H1 (cell line): ENCODE data around the gene INPP5A. TPM values are rescaled to one million over a fixed set of nuclear protein-coding genes. Genes with fewer than 3 reads are reported as not detected.

Source experiments
- CTCF ChIA-PET: fragments of 300-600 bp; sonication (Branson Sonifier 250); formaldehyde crosslinking; loops from one replicate; lab custom pipeline; 2021; ENCODE audit not compliant: partially characterized antibody; lab: Charles Lee
- POLR2A ChIA-PET: fragments of 300-600 bp; sonication (Branson Sonifier 250); formaldehyde crosslinking; loops from one replicate; lab custom pipeline; 2021; ENCODE audit warnings: inconsistent platforms; ENCODE audit not compliant: partially characterized antibody; lab: Charles Lee
- DNase-seq, 2 experiments: peaks; one replicate each; pipeline versions ENCODE4 v3.0.0 to v3.0.0-alpha.2; 2010 to 2022; ENCODE audit warnings: low spot score in 2 of 2, low read depth in 1 of 2, mixed read lengths in 1 of 2
- FAIRE-seq: peaks from 2 replicates; lab custom pipeline; 2011; peaks lifted over from hg19 to GRCh38; lab: Jason Lieb, UNC
- H2AFZ ChIP-seq: 2 replicates; pipeline ENCODE4 v1.8.1; 2012; ENCODE audit warnings: low read length, inconsistent platforms
- H2AK5ac ChIP-seq: 2 replicates; pipeline ENCODE4 v1.6.1; 2013; ENCODE audit warnings: low read depth, low read length
- H2BK120ac ChIP-seq: replicated peaks from 2 replicates; pipeline ENCODE3; 2013; ENCODE audit warnings: low read depth, low read length, inconsistent platforms
- H2BK12ac ChIP-seq: 2 replicates; pipeline ENCODE4 v1.6.1; 2013; ENCODE audit warnings: low read depth, low read length
- H2BK15ac ChIP-seq: 2 replicates; pipeline ENCODE4 v1.6.1; 2013; ENCODE audit warnings: low read length
- H2BK20ac ChIP-seq: 2 replicates; pipeline ENCODE4 v1.6.1; 2013; ENCODE audit warnings: low read length
- H2BK5ac ChIP-seq: 2 replicates; pipeline ENCODE4 v1.6.1; 2013; ENCODE audit warnings: low read depth, low read length
- H3K14ac ChIP-seq: 2 replicates; pipeline ENCODE4 v1.6.1; 2013; ENCODE audit warnings: inconsistent platforms; ENCODE audit not compliant: insufficient read length
- H3K18ac ChIP-seq: 2 replicates; pipeline ENCODE4 v1.6.1; 2013; ENCODE audit warnings: low read length; ENCODE audit errors: extremely low read depth
- H3K23ac ChIP-seq: 2 replicates; pipeline ENCODE4 v1.6.1; 2013; ENCODE audit warnings: inconsistent platforms; ENCODE audit not compliant: insufficient read length
- H3K23me2 ChIP-seq: 2 replicates; pipeline ENCODE4 v1.6.1; 2013; ENCODE audit warnings: low read depth, low read length
- H3K27ac ChIP-seq: 2 replicates; pipeline ENCODE4 v1.6.1; 2011; ENCODE audit warnings: low read depth, low read length, inconsistent platforms
- H3K27me3 ChIP-seq, 4 experiments: replicated peaks in 1 of 4; 1 replicate in 1 of 4; 2 replicates in 3 of 4; pipeline versions ENCODE4 v1.6.1 to v1.8.1; 2011 to 2013; ENCODE audit warnings: low read length in 3 of 4, mild to moderate bottlenecking in 3 of 4, inconsistent platforms in 2 of 4, mixed read lengths in 2 of 4, moderate library complexity in 1 of 4; ENCODE audit not compliant: control insufficient read depth in 3 of 4, insufficient read depth in 3 of 4; ENCODE audit errors: extremely low read depth in 1 of 4
- H3K36me3 ChIP-seq, 4 experiments: 2 replicates each; pipeline versions ENCODE4 v1.6.1 to v1.8.1; 2011 to 2013; ENCODE audit warnings: mild to moderate bottlenecking in 4 of 4, low read length in 3 of 4, moderate library complexity in 2 of 4, control low read depth in 1 of 4, inconsistent platforms in 1 of 4; ENCODE audit not compliant: insufficient read depth in 4 of 4, control insufficient read depth in 2 of 4
- H3K4ac ChIP-seq: replicated peaks from 2 replicates; pipeline ENCODE3; 2013; ENCODE audit warnings: low read length, low read depth, mixed read lengths, inconsistent platforms; ENCODE audit not compliant: insufficient read length
- H3K4me1 ChIP-seq, 4 experiments: replicated peaks in 1 of 4; 1 replicate in 1 of 4; 2 replicates in 3 of 4; pipeline versions ENCODE4 v1.6.1 to v1.8.1; 2011 to 2013; ENCODE audit warnings: low read length in 3 of 4, inconsistent platforms in 2 of 4, mixed read lengths in 1 of 4; ENCODE audit not compliant: insufficient read depth in 4 of 4, control insufficient read depth in 3 of 4
- H3K4me2 ChIP-seq, 2 experiments: 2 replicates each; pipeline versions ENCODE4 v1.6.1 to v1.8.1; 2011 to 2013; ENCODE audit warnings: low read depth in 2 of 2, low read length in 2 of 2, control low read depth in 1 of 2, inconsistent platforms in 1 of 2, mild to moderate bottlenecking in 1 of 2; ENCODE audit not compliant: insufficient read depth in 1 of 2
- H3K4me3 ChIP-seq, 4 experiments: fragments of 200-600, 300-600 bp in 1 of 4; sonication (generic), shearing (Covaris generic), sonication (Bioruptor Twin) in 1 of 4; 2 replicates each; pipeline versions ENCODE4 v1.5.1 to v1.8.1; 2011 to 2016; ENCODE audit warnings: low read length in 4 of 4, low read depth in 3 of 4, control low read depth in 2 of 4, inconsistent platforms in 2 of 4, mild to moderate bottlenecking in 2 of 4, mixed read lengths in 1 of 4, moderate library complexity in 1 of 4; ENCODE audit not compliant: insufficient read depth in 2 of 4; ENCODE audit errors: extremely low read depth in 1 of 4
- H3K56ac ChIP-seq: replicated peaks from 2 replicates; pipeline ENCODE3; 2013; ENCODE audit warnings: low read depth, mild to moderate bottlenecking, mixed read lengths, low read length, inconsistent platforms; ENCODE audit not compliant: insufficient read length
- H3K79me1 ChIP-seq: 2 replicates; pipeline ENCODE4 v1.6.1; 2013; ENCODE audit warnings: low read depth, low read length, control low read depth
- H3K79me2 ChIP-seq, 2 experiments: 2 replicates each; pipeline versions ENCODE4 v1.6.1 to v1.8.1; 2012 to 2013; ENCODE audit warnings: low read length in 2 of 2, mild to moderate bottlenecking in 2 of 2, inconsistent platforms in 1 of 2; ENCODE audit not compliant: insufficient read depth in 2 of 2, control insufficient read depth in 1 of 2
- H3K9ac ChIP-seq, 4 experiments: replicated peaks in 1 of 4; 1 replicate in 1 of 4; 2 replicates in 3 of 4; pipeline versions ENCODE4 v1.6.1 to v1.8.1; 2011 to 2013; ENCODE audit warnings: low read depth in 3 of 4, low read length in 3 of 4, control low read depth in 2 of 4, mild to moderate bottlenecking in 2 of 4, moderate library complexity in 2 of 4, inconsistent platforms in 1 of 4; ENCODE audit errors: extremely low read depth in 1 of 4
- H3K9me3 ChIP-seq, 2 experiments: 2 replicates each; pipeline versions ENCODE4 v1.6.1 to v1.8.1; 2012 to 2013; ENCODE audit warnings: mild to moderate bottlenecking in 2 of 2, moderate library complexity in 2 of 2, control low read depth in 1 of 2, inconsistent platforms in 1 of 2, low read depth in 1 of 2, low read length in 1 of 2, mixed read lengths in 1 of 2; ENCODE audit not compliant: insufficient read depth in 2 of 2
- H4K20me1 ChIP-seq, 2 experiments: replicated peaks in 1 of 2; 2 replicates each; pipeline versions ENCODE3 to v1.8.1; 2011 to 2013; ENCODE audit warnings: inconsistent platforms in 2 of 2, low read length in 2 of 2, mild to moderate bottlenecking in 1 of 2; ENCODE audit not compliant: insufficient read depth in 2 of 2, control insufficient read depth in 1 of 2
- H4K5ac ChIP-seq: 2 replicates; pipeline ENCODE4 v1.6.1; 2013; ENCODE audit warnings: low read length, low read depth, mixed read lengths, inconsistent platforms; ENCODE audit not compliant: insufficient read length
- H4K8ac ChIP-seq: 2 replicates; pipeline ENCODE4 v1.8.0; 2013; ENCODE audit warnings: mild to moderate bottlenecking, moderate library complexity, low read length, inconsistent platforms; ENCODE audit not compliant: insufficient read depth; ENCODE audit errors: extremely low read depth
- H4K91ac ChIP-seq: replicated peaks from 2 replicates; pipeline ENCODE3; 2013; ENCODE audit warnings: low read length, mixed read lengths, inconsistent platforms; ENCODE audit not compliant: insufficient read length
- RFX5 ChIP-seq: IDR thresholded peaks from 2 replicates; pipeline ENCODE4 v1.6.1; 2011; ENCODE audit warnings: low read depth, low read length, improper control_type of control experiment, borderline replicate concordance
- RNF2 ChIP-seq: fragments of 200-900, 300-1000 bp; sonication (generic); IDR thresholded peaks from 2 replicates; pipeline ENCODE4 v1.7.1; 2016; ENCODE audit warnings: borderline replicate concordance, low read depth, mild to moderate bottlenecking, antibody characterized with exemption, low read length; ENCODE audit not compliant: poor library complexity, severe bottlenecking; ENCODE audit errors: missing control alignments
- SP1 ChIP-seq: IDR thresholded peaks from 2 replicates; pipeline ENCODE4 v1.6.1; 2011; ENCODE audit warnings: low read depth, low read length
- SP4 ChIP-seq: IDR thresholded peaks from 2 replicates; pipeline ENCODE4 v1.6.1; 2012; ENCODE audit warnings: low read length, inconsistent platforms
- TBP ChIP-seq: IDR thresholded peaks from 2 replicates; pipeline ENCODE4 v1.6.1; 2011; ENCODE audit warnings: low read depth, low read length, improper control_type of control experiment
- WGBS, 2 experiments: shearing (Covaris generic) in 1 of 2; methylation state at CpG; one replicate each; pipeline versions ENCODE4 v1.1.6 to v1.1.7; 2013 to 2015; ENCODE audit warnings: low lambda C conversion rate in 2 of 2, mixed read lengths in 2 of 2, inconsistent platforms in 1 of 2, low coverage in 1 of 2, missing lambda C conversion rate in 1 of 2; ENCODE audit not compliant: insufficient replicate concordance in 2 of 2, insufficient coverage in 1 of 2, insufficient read length in 1 of 2; ENCODE audit errors: extremely low coverage in 1 of 2, missing lambda C conversion rate in 1 of 2; 5-methylcytosine and 5-hydroxymethylcytosine counted together
- polyA plus RNA-seq, 7 experiments: library from polyadenylated mRNA; depleted of rRNA in 3 of 7; stranded (reverse) in 5 of 7; unstranded in 2 of 7; fragments of >200 nt in 5 of 7; fragments of 200-250 nt in 2 of 7; gene quantifications; 1 replicate in 5 of 7; 2 replicates in 1 of 7; 4 replicates in 1 of 7; pipeline versions ENCODE4 v1.2.1 to v1.2.3, GENCODE V29; 2011 to 2013; ENCODE audit warnings: missing spikeins in 2 of 7, mixed read lengths in 2 of 7
- total RNA-seq: library from RNA; stranded (reverse); fragmentation: NEBNext Ultra II Directional; extraction: Animal tissue kit (Norgen Biotek cat#: 25700); gene quantifications from 2 replicates; pipeline ENCODE4 v1.2.1, GENCODE V29; 2021

INPP5A gene
- total and polyA plus RNA-seq, 2 of the 8 experiments (the other 6 are each of a cell fraction or from before 2014, with no cell fraction given), result 19.7 to 27.5 TPM

DNA sequence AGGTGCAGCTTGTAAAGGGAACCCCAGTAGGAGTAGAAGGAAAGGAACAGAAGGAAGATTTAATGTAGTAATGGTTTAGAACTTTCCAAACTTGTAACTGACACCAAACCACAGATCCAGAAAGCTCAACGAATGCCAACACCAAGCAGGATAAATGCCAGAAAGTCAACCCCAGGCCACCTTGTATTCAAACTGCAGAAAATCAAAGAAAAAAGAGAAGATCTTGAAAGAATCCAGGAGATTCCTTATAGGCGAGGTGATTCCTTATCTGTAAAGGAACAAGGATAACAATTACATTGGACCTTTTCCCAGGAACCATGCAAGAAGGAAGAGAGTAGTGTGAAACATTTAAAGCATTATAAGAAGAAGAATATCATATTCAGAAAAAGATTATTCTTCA, 154.7 kb downstream of the INPP5A start:
- Histone ChIP-seq H3K79me2 (no peaks in the 10 kb centered on the region), H3K23me2 (no peaks in the 10 kb centered on the region), H3K4me3 (no peak overlapping the region), H3K23ac (no peak overlapping the region), H3K27ac (no peak overlapping the region), H2BK20ac (no peak overlapping the region), H3K56ac (no peak overlapping the region), H2BK120ac (no peak overlapping the region), H2AFZ (no peak overlapping the region), H3K79me1 (peaks cover 2% of the 10 kb centered on the region; the same call in 1 of the 2 replicates), H3K27me3 (no peaks in the 10 kb centered on the region), H2BK12ac (no peak overlapping the region), H2BK15ac (no peak overlapping the region), H4K8ac (no peak overlapping the region), H3K4ac (no peak overlapping the region), H3K4me2 (no peak overlapping the region), H2BK5ac (no peak overlapping the region), H3K9me3 (no peaks in the 10 kb centered on the region), H2AK5ac (no peak overlapping the region), H3K36me3 (no peaks in the 10 kb centered on the region; a peak in 1 of 8 replicates), H3K9ac (no peak overlapping the region), H4K91ac (no peak overlapping the region), H4K5ac (no peak overlapping the region), H4K20me1 (peaks cover 0 to 10% of the 10 kb centered on the region in 2 experiments), H3K4me1 (no peaks in the 10 kb centered on the region; a peak in 3 of 7 replicates), H3K18ac (no peak overlapping the region), H3K14ac (no peak overlapping the region)
- no peak for TF ChIP-seq RFX5
- TF ChIP-seq RNF2, result no peak
- no peak for TF ChIP-seq SP1
- TF ChIP-seq SP4, result no peak
- no peak for TF ChIP-seq TBP
- ChIA-PET CTCF (interaction anchor here (1.7 kb wide), 1 partner anchor 11 kb away, joined by 6 read pairs; no protein-coding TSS in a partner anchor), POLR2A (interaction anchor here (0.6 to 1.6 kb wide), 2 partner anchors 23 to 49 kb away, joined by 3 to 4 read pairs; no protein-coding TSS in a partner anchor)
- DNase-seq, result no peak
- no peak for FAIRE-seq
- WGBS, 2 experiments, result 92% methylated on average over 2 of the region's 2 CpGs; no CpG with 5 or more reads in 1 of the 2 experiments
